AG04450 (cell line): ENCODE measurements around the gene FGD4. TPM values are rescaled to one million over a fixed set of nuclear protein-coding genes. Genes with fewer than 3 reads are reported as not detected.

ENCODE experiments used
- CTCF ChIA-PET: fragments of 300-600, 350-600 bp; formaldehyde crosslinking; extraction: SDS; loops from one replicate; lab custom pipeline; 2022; ENCODE audit warnings: antibody characterized with exemption, inconsistent platforms; lab: Charles Lee
- POLR2A ChIA-PET: fragments of 350-600 bp; formaldehyde crosslinking; extraction: SDS; loops from one replicate; lab custom pipeline; 2021; ENCODE audit warnings: antibody characterized with exemption, inconsistent platforms; lab: Yijun Ruan, JAX
- DNase-seq: peaks from one replicate; pipeline ENCODE4 v3.0.0-alpha.2; 2011; ENCODE audit warnings: low read depth, low spot score
- H3K27ac ChIP-seq: one replicate; pipeline ENCODE4 v1.5.1; 2012; ENCODE audit warnings: low read depth, low read length, control low read depth
- H3K27me3 ChIP-seq: one replicate; pipeline ENCODE4 v1.6.0; 2012; ENCODE audit warnings: low read length; ENCODE audit not compliant: control insufficient read depth, insufficient read depth
- H3K4me3 ChIP-seq: 2 replicates; pipeline ENCODE4 v1.5.1; 2011; ENCODE audit warnings: mild to moderate bottlenecking, low read depth, low read length, control low read depth
- H3K9me3 ChIP-seq: 2 replicates; pipeline ENCODE4 v1.5.1; 2012; ENCODE audit warnings: low read length; ENCODE audit not compliant: control insufficient read depth, insufficient read depth
- CTCF ChIP-seq: IDR thresholded peaks from 2 replicates; pipeline ENCODE4 v1.5.1; 2011; ENCODE audit warnings: low read depth, low read length, control low read depth, inconsistent platforms
- polyA plus RNA-seq: library from polyadenylated mRNA; depleted of rRNA; stranded (reverse); fragments of >200 nt; gene quantifications from 2 replicates; pipeline ENCODE4 v1.2.3, GENCODE V29; 2011

The FGD4 gene
- polyA plus RNA-seq, 1 experiment, result 5.1 TPM

- TF ChIP-seq CTCF, result no peak
- POLR2A ChIA-PET, result no interaction called here
- no peak for DNase-seq
- Histone ChIP-seq H3K4me3 (no peak overlapping the region), H3K27ac (no peak overlapping the region), H3K27me3 (no peaks in the 10 kb centered on the region), H3K9me3 (no peaks in the 10 kb centered on the region)
- CTCF ChIA-PET, result interaction anchor here (0.6 to 1.0 kb wide), 2 partner anchors 9 to 125 kb away, joined by 3 to 4 read pairs; no protein-coding TSS in a partner anchor
Observed at GRCh38 chr12:32499048-32499447, 99.7 kb downstream of the FGD4 start.

- Histone ChIP-seq H3K9me3 (no peaks in the 10 kb centered on the region), H3K4me3 (no peak overlapping the region), H3K27me3 (no peaks in the 10 kb centered on the region), H3K27ac (peak overlapping the region; percentile 4)
- no peak for TF ChIP-seq CTCF
- ChIA-PET POLR2A (interaction anchor here (0.6 to 1.2 kb wide), 2 partner anchors 23 to 32 kb away, joined by 4 read pairs; no protein-coding TSS in a partner anchor), CTCF (interaction anchor here (1.0 to 1.1 kb wide), 2 partner anchors 11 to 45 kb away, joined by 3 read pairs; no protein-coding TSS in a partner anchor)
- peak; percentile 33 for DNase-seq
Observed at GRCh38 chr12:32501835-32502333, 102.5 kb downstream of the FGD4 start.

- H3K4me3 ChIP-seq, result no peak overlapping the region
- DNase-seq, result no peak
- no peaks in the 10 kb centered on the region for H3K27me3 ChIP-seq
- ChIA-PET POLR2A (interaction anchor here (0.6 to 1.2 kb wide), 2 partner anchors 31 to 93 kb away, joined by 4 to 10 read pairs; no protein-coding TSS in a partner anchor), CTCF (interaction anchor here (1.1 kb wide), 1 partner anchor 10 kb away, joined by 3 read pairs; no protein-coding TSS in a partner anchor)
- H3K27ac ChIP-seq, result no peak overlapping the region
- TF ChIP-seq CTCF, result no peak
- H3K9me3 ChIP-seq, result no peaks in the 10 kb centered on the region
Observed at GRCh38 chr12:32502693-32503502, 103.5 kb downstream of the FGD4 start.

GRCh38 chr12:32503730-32504129 lies 104.4 kb downstream of the FGD4 start:
- ChIA-PET POLR2A (no interaction called here), CTCF (no interaction called here)
- DNase-seq, result no peak
- Histone ChIP-seq H3K27me3 (no peaks in the 10 kb centered on the region), H3K4me3 (no peak overlapping the region), H3K27ac (no peak overlapping the region), H3K9me3 (no peaks in the 10 kb centered on the region)
- no peak for TF ChIP-seq CTCF

- Histone ChIP-seq H3K4me3 (no peak overlapping the region), H3K9me3 (no peaks in the 10 kb centered on the region), H3K27me3 (peaks cover 3% of the 10 kb centered on the region), H3K27ac (no peak overlapping the region)
- POLR2A ChIA-PET, result interaction anchor here (1.8 kb wide), 1 partner anchor 29 kb away, joined by 7 read pairs; no protein-coding TSS in a partner anchor
- CTCF ChIA-PET, result interaction anchor here (1.2 kb wide), 1 partner anchor 25 kb away, joined by 3 read pairs; no protein-coding TSS in a partner anchor
- no peak for DNase-seq
- TF ChIP-seq CTCF, result no peak
Observed at GRCh38 chr12:32504591-32504990, 105.2 kb downstream of the FGD4 start.
